Chondrocyte (in vitro differentiated cells): ENCODE results near the gene FMR1. TPM values are rescaled to one million over a fixed set of nuclear protein-coding genes. Genes with fewer than 3 reads are reported as not detected.

Experiments
- DNase-seq: peaks from one replicate; pipeline ENCODE4 v3.0.0; 2021; ENCODE audit warnings: mixed read lengths, low spot score
- H3K27ac Mint-ChIP-seq: one replicate; pipeline ENCODE4 v1.8.0; 2021; ENCODE audit warnings: mild to moderate bottlenecking, moderate library complexity, mixed read lengths; ENCODE audit not compliant: unreplicated experiment
- H3K27me3 Mint-ChIP-seq: 2 replicates; pipeline ENCODE4 v1.8.0; 2021; ENCODE audit warnings: low read depth, mixed read lengths
- H3K36me3 Mint-ChIP-seq: 2 replicates; pipeline ENCODE4 v1.8.0; 2021; ENCODE audit warnings: low read depth, mixed read lengths
- H3K4me1 Mint-ChIP-seq: 2 replicates; pipeline ENCODE4 v1.8.0; 2021; ENCODE audit warnings: low read depth, mild to moderate bottlenecking, mixed read lengths
- H3K4me3 Mint-ChIP-seq: one replicate; pipeline ENCODE4 v1.8.0; 2021; ENCODE audit warnings: mild to moderate bottlenecking, moderate library complexity, mixed read lengths; ENCODE audit not compliant: unreplicated experiment
- H3K9me3 Mint-ChIP-seq: 2 replicates; pipeline ENCODE4 v1.8.0; 2021; ENCODE audit warnings: low read depth, mixed read lengths
- CTCF ChIP-seq: fragments of 200-600 bp; sonication (generic); IDR thresholded peaks from 2 replicates; pipeline ENCODE4 v1.5.0; 2021; ENCODE audit warnings: antibody characterized with exemption, mild to moderate bottlenecking, moderate library complexity
- total RNA-seq: library from RNA; stranded (reverse); gene quantifications from 3 replicates; pipeline ENCODE4 v1.2.1, GENCODE V29; 2021

Gene FMR1
- total RNA-seq, 1 donor from 2014 or later = 34.6 TPM

GRCh38 chrX:147914591-147914990 lies 2.9 kb downstream of the FMR1 start:
- no peak for TF ChIP-seq CTCF
- Mint-ChIP-seq H3K27me3 (no peaks in the 10 kb centered on the region), H3K4me1 (peaks cover 46% of the 10 kb centered on the region), H3K9me3 (no peaks in the 10 kb centered on the region), H3K27ac (no peak overlapping the region), H3K36me3 (no peaks in the 10 kb centered on the region), H3K4me3 (no peak overlapping the region)
- no peak for DNase-seq

- no peak for DNase-seq
- no peak for TF ChIP-seq CTCF
- no peak overlapping the region for H3K27ac Mint-ChIP-seq
- peaks cover 46% of the 10 kb centered on the region for H3K4me1 Mint-ChIP-seq
- no peaks in the 10 kb centered on the region for H3K27me3 Mint-ChIP-seq
- no peak overlapping the region for H3K4me3 Mint-ChIP-seq
- H3K36me3 Mint-ChIP-seq = no peaks in the 10 kb centered on the region
- no peaks in the 10 kb centered on the region for H3K9me3 Mint-ChIP-seq
Measured at GRCh38 chrX:147916375-147916968, 4.8 kb downstream of the FMR1 start.

GRCh38 chrX:147917700-147918695 lies 6.3 kb downstream of the FMR1 start:
- H3K9me3 Mint-ChIP-seq = no peaks in the 10 kb centered on the region
- H3K4me1 Mint-ChIP-seq = peaks cover 46% of the 10 kb centered on the region
- no peaks in the 10 kb centered on the region for H3K27me3 Mint-ChIP-seq
- no peaks in the 10 kb centered on the region for H3K36me3 Mint-ChIP-seq
- H3K27ac Mint-ChIP-seq = no peak overlapping the region
- TF ChIP-seq CTCF = no peak
- no peak for DNase-seq
- H3K4me3 Mint-ChIP-seq = no peak overlapping the region

GRCh38 chrX:147920161-147920666 lies 8.5 kb downstream of the FMR1 start:
- Mint-ChIP-seq H3K4me3 (no peak overlapping the region), H3K36me3 (no peaks in the 10 kb centered on the region), H3K27ac (no peak overlapping the region), H3K4me1 (peaks cover 29% of the 10 kb centered on the region), H3K9me3 (no peaks in the 10 kb centered on the region), H3K27me3 (no peaks in the 10 kb centered on the region)
- no peak for DNase-seq
- no peak for TF ChIP-seq CTCF

GRCh38 chrX:147923605-147924004 lies 11.9 kb downstream of the FMR1 start:
- DNase-seq = no peak
- peaks cover 1% of the 10 kb centered on the region for H3K36me3 Mint-ChIP-seq
- H3K4me1 Mint-ChIP-seq = peaks cover 3% of the 10 kb centered on the region
- no peak overlapping the region for H3K27ac Mint-ChIP-seq
- H3K4me3 Mint-ChIP-seq = no peak overlapping the region
- no peak for TF ChIP-seq CTCF
- no peaks in the 10 kb centered on the region for H3K27me3 Mint-ChIP-seq
- H3K9me3 Mint-ChIP-seq = peaks cover 5% of the 10 kb centered on the region
